Measurements from ENCODE around the gene STK10. TPM values are rescaled to one million over a fixed set of nuclear protein-coding genes. Genes with fewer than 3 reads are reported as not detected.

The STK10 gene
- total and polyA plus RNA-seq, 2 experiments from 2014 or later, result 21.2 to 28.9 TPM

DNA sequence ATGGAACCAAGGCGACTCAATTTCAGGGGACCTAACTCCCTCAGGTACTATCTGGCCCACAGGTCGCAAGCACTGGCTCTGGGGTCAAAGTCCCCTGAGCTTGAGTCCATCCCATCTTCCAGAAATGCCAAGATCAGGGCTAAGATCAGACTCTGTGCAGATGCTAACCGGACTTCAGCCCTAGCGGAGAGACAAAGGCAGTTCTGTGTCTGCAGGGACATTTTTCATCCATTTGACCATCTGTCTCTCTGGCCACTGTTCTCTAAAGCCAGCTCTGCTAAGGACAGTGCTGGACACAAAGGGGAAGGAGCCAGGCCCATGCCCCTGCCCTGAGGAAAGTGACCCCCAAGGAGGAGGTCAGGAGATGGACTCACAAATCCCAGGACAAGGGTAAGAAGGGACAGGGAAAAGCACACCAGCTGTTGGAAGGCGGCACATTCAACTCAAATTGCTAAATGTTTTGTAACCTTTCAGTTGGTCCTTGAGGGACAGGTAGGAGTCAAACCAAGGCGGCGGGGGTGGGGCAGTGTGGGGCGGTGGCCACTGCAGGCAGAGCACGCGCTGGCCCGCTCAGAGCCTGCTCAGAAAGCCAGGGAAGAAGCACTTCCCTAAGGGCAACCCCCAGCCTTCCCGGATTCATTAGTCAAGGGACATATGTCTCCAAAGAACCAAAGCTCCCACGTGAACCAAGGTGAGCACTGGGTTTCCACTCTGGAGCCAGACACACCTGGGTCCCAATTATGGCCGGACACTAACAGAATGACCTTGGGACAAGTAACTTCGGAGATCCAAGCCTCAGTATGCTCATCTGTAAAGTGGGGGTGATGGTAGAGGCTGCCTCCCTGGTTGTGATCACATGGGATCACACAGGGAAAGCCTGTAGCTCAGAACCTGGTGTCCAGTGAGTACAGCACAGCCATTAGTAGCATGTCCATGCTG lies 42.8 kb downstream of the STK10 start:
- Histone ChIP-seq H3K9me2 (ENCODE audit: insufficient read depth) (no peaks in the 10 kb centered on the region), H3K27ac (no peak overlapping the region), H3K27me3 (replicated peaks; ENCODE audit: insufficient read depth) (no peaks in the 10 kb centered on the region), H3K79me2 (ENCODE audit: insufficient read depth) (peaks cover 98% of the 10 kb centered on the region), H2AFZ (no peak overlapping the region), H3K36me3 (ENCODE audit: low read depth) (no peaks in the 10 kb centered on the region), H3K9me3 (ENCODE audit: low read depth) (no peaks in the 10 kb centered on the region), H3F3A (ENCODE audit: insufficient read depth) (no peaks in the 10 kb centered on the region), H3K4me3 (no peak overlapping the region), H4K20me1 (ENCODE audit: insufficient read depth) (no peaks in the 10 kb centered on the region), H3K9ac (no peak overlapping the region), H3K4me2 (ENCODE audit: unreplicated experiment) (no peak overlapping the region), H3K4me1 (ENCODE audit: insufficient read depth) (peaks cover 10% of the 10 kb centered on the region; the same call in 1 of the 2 replicates)
- DNase-seq, result no peak
- TF ChIP-seq EZH2 (IDR thresholded peaks at IDR 0.05; ENCODE audit: insufficient read depth, poor library complexity, severe bottlenecking), result no peak
- no peak for TF ChIP-seq EZH2phosphoT487 (IDR thresholded peaks at IDR 0.05; ENCODE audit: insufficient read depth, low read depth)
- 98 to 99% methylated on average over 13 to 15 of the region's 15 CpGs for whole genome bisulfite sequencing, 2 experiments (ENCODE audit: low coverage in 1 of 2, low lambda C conversion rate in 2 of 2, missing lambda C conversion rate in 2 of 2)
- in situ Hi-C loops (cut with MboI), result no loop called here

DNA sequence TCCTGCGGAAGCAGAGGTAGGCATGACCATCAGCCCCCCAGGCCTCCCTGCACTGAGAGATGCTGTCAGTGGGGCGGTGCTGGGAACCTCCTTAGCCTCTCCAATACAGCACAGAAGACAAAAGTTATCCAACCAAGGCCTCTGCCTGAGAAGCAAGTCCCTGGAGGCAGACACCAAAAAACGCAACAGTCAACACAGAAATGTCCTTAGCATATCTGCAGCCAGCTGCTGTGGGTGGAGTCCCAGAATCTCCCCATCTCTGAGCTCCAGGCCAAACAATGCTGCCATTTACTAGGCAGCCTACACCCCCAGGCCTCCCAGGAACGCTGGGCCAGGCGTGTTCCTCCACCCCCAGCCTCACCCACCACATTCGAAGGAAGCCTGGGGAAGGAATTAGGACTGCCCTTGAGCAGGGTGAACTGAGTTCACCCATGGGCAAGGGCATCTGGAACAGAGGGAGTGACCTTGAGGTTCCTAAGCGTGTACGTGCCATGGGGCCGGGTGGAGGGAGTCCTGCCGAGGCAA lies 43.7 kb downstream of the STK10 start:
- Histone ChIP-seq H3K4me3 (no peak overlapping the region), H4K20me1 (ENCODE audit: insufficient read depth) (no peaks in the 10 kb centered on the region), H3K36me3 (ENCODE audit: low read depth) (no peaks in the 10 kb centered on the region), H3K9me2 (ENCODE audit: insufficient read depth) (no peaks in the 10 kb centered on the region), H3K9me3 (ENCODE audit: low read depth) (no peaks in the 10 kb centered on the region), H3K27ac (no peak overlapping the region), H3K4me1 (ENCODE audit: insufficient read depth) (peaks cover 10% of the 10 kb centered on the region; the same call in 1 of the 2 replicates), H3F3A (ENCODE audit: insufficient read depth) (peaks cover 6% of the 10 kb centered on the region), H3K27me3 (replicated peaks; ENCODE audit: insufficient read depth) (no peaks in the 10 kb centered on the region), H2AFZ (no peak overlapping the region), H3K9ac (no peak overlapping the region), H3K4me2 (ENCODE audit: unreplicated experiment) (no peak overlapping the region), H3K79me2 (ENCODE audit: insufficient read depth) (peaks cover 98% of the 10 kb centered on the region)
- DNase-seq, result peak; percentile 33
- TF ChIP-seq EZH2phosphoT487 (IDR thresholded peaks at IDR 0.05; ENCODE audit: insufficient read depth, low read depth) (no peak), EZH2 (IDR thresholded peaks at IDR 0.05; ENCODE audit: insufficient read depth, poor library complexity, severe bottlenecking) (no peak)
- 62 to 65% methylated on average over 10 of the region's 10 CpGs for WGBS, 2 experiments (ENCODE audit: low coverage in 1 of 2, low lambda C conversion rate in 2 of 2, missing lambda C conversion rate in 2 of 2)
- in situ Hi-C loops (cut with MboI), result no loop called here

DNA sequence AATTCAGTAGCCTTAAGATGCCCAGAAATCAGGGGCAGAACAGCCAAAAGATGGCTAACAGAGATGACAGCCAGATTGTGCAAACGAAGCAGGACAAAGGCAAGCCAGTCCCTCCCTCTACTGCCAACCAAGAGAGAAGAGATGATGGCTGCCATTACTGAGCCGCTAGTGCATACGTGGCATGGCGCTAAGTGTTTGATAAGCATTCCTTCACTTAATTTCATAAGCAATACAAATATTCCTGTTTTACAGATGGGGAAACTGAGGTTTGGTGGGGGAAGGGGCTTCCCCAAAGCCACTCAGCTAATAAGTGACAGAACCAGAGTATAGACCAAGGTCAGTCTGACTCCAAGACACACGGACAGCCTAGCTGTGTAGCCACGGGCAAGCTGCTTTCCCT lies 44.1 kb downstream of the STK10 start:
- no peak for DNase-seq
- Histone ChIP-seq H3K4me1 (ENCODE audit: insufficient read depth) (peaks cover 6% of the 10 kb centered on the region; the same call in 1 of the 2 replicates), H3K27ac (no peak overlapping the region), H3K9me2 (ENCODE audit: insufficient read depth) (no peaks in the 10 kb centered on the region), H3K9ac (no peak overlapping the region), H2AFZ (no peak overlapping the region), H3K9me3 (ENCODE audit: low read depth) (no peaks in the 10 kb centered on the region), H3K4me3 (no peak overlapping the region), H4K20me1 (ENCODE audit: insufficient read depth) (no peaks in the 10 kb centered on the region), H3K36me3 (ENCODE audit: low read depth) (no peaks in the 10 kb centered on the region), H3K79me2 (ENCODE audit: insufficient read depth) (peaks cover 100% of the 10 kb centered on the region), H3K27me3 (replicated peaks; ENCODE audit: insufficient read depth) (no peaks in the 10 kb centered on the region), H3F3A (ENCODE audit: insufficient read depth) (peaks cover 11% of the 10 kb centered on the region), H3K4me2 (ENCODE audit: unreplicated experiment) (no peak overlapping the region)
- in situ Hi-C loops (cut with MboI), result no loop called here
- TF ChIP-seq EZH2 (IDR thresholded peaks at IDR 0.05; ENCODE audit: insufficient read depth, poor library complexity, severe bottlenecking) (no peak), EZH2phosphoT487 (IDR thresholded peaks at IDR 0.05; ENCODE audit: insufficient read depth, low read depth) (no peak)
- 80 to 85% methylated on average over 6 of the region's 6 CpGs for WGBS, 2 experiments (ENCODE audit: low coverage in 1 of 2, low lambda C conversion rate in 2 of 2, missing lambda C conversion rate in 2 of 2)

- Histone ChIP-seq H3F3A (ENCODE audit: insufficient read depth) (peaks cover 12% of the 10 kb centered on the region), H3K36me3 (ENCODE audit: low read depth) (no peaks in the 10 kb centered on the region), H3K4me3 (no peak overlapping the region), H3K4me2 (ENCODE audit: unreplicated experiment) (no peak overlapping the region), H3K9ac (no peak overlapping the region), H3K9me2 (ENCODE audit: insufficient read depth) (no peaks in the 10 kb centered on the region), H3K4me1 (ENCODE audit: insufficient read depth) (0 out of 2 replicates have a peak, but pooled peaks cover 3% of the 10 kb centered on the region), H2AFZ (no peak overlapping the region), H3K79me2 (ENCODE audit: insufficient read depth) (peaks cover 100% of the 10 kb centered on the region), H3K9me3 (ENCODE audit: low read depth) (no peaks in the 10 kb centered on the region), H4K20me1 (ENCODE audit: insufficient read depth) (no peaks in the 10 kb centered on the region), H3K27ac (no peak overlapping the region), H3K27me3 (replicated peaks; ENCODE audit: insufficient read depth) (no peaks in the 10 kb centered on the region)
- 91 to 97% methylated on average over 5 of the region's 5 CpGs for WGBS, 2 experiments (ENCODE audit: low coverage in 1 of 2, low lambda C conversion rate in 2 of 2, missing lambda C conversion rate in 2 of 2)
- DNase-seq, result no peak
- TF ChIP-seq EZH2 (IDR thresholded peaks at IDR 0.05; ENCODE audit: insufficient read depth, poor library complexity, severe bottlenecking), result no peak
- TF ChIP-seq EZH2phosphoT487 (IDR thresholded peaks at IDR 0.05; ENCODE audit: insufficient read depth, low read depth), result no peak
- in situ Hi-C loops (cut with MboI), result no loop called here
These were observed 45.3 kb downstream of the STK10 start for GRCh38 chr5:172142709-172143215.
